ENCODE data around the gene TEFM.
A peak's percentile ranks its signal among the peaks of the same experiment; 100 is the strongest.

The TEFM gene, protein sequence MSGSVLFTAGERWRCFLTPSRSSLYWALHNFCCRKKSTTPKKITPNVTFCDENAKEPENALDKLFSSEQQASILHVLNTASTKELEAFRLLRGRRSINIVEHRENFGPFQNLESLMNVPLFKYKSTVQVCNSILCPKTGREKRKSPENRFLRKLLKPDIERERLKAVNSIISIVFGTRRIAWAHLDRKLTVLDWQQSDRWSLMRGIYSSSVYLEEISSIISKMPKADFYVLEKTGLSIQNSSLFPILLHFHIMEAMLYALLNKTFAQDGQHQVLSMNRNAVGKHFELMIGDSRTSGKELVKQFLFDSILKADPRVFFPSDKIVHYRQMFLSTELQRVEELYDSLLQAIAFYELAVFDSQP

DNA sequence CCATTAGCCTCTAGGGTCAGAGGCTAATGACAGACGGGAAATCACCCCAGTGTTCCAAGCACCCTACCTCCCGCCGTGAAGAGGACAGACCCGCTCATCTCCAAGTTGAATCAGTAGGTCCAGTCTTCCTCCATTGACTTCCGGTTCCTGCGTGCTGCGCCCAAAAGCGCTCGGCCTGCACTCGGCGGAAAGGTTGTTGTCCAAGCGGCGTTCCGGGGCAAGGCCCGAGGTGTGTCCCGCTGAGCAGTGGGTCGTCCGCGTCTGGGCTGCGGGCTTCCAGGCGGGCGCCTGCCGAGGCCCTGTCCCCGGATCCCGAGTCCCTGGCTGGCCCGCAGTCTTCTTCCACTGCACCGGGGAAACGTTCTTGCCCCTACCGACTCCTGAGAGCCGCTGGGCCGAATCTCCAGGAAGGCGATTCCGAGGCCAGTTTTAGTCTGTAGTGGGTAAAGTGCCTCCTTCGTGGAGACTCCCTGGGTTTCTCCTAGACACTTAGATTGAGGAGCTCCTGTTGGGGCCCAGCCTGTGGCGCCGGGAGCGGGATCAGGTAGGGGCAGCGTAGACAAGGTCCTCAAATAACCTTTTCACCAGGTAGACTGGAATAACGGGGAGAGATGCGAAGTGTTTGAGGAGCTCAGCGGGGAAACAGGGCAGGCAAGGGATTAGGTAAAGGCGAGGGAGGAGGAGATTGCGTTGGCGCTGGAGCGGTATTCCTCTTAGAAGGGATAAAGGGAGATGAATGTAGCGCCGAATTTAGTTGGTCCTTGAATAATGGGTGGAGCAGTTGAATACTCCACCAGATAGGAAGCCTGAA, at the start of gene TEFM:
TSS of gene TEFM (minus strand) at position 138 of the 811 bp plus-strand sequence. CDS start at position 98, 40 bp downstream.
- DNase-seq (ENCODE audit: low read depth), result peak; percentile 79

DNA sequence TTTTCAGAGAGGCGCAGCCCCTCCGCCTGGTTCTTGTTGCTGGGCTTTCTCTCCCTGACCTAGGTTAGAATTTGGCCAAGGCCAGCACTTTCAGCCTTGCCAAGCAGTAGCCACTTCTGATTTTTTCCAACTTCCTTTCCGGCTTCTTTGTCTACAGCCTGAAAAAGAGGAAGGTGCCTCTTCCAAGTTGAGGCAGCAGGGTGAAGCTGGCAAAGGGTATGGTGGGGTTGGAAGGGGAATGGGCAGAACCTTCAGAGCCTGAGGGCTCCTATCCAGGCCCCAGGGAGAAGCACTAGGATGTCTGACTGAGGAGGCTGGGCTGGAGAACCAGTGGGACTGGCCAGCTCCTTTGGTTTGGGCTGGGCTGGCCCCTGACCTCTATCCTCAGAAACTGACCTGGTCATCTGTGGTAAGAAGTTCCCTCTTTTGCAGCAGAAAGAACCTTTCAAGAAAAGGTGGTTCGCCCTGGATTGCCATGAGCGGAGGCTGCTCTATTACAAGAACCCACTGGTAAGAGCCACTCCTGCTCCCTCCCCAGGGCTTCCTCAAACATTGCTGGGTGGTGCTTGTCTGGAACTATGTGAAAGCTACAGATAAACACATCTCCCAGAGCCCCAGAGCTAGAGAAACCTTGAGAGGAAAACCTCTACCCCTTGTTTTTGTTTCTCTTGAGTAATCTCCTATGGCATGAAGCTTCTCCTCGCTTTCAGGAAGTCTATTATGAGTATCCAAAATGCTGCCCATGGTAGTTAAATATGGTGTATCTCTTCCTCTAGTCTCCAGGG, 48.2 kb upstream of the TEFM start:
- no peak for DNase-seq (ENCODE audit: low read depth)
- no peak overlapping the region for H3K4me3 ChIP-seq (ENCODE audit: low read depth, low read length)
- no peak for TF ChIP-seq CTCF (IDR thresholded peaks at IDR 0.05; ENCODE audit: control insufficient read depth, extremely low read depth, insufficient read depth)

More for the DNA sequence above, at the start of gene TEFM:
- no peak for TF ChIP-seq CTCF (IDR thresholded peaks at IDR 0.05; ENCODE audit: control insufficient read depth, extremely low read depth, insufficient read depth)
- H3K4me3 ChIP-seq (ENCODE audit: low read depth, low read length), result peak within 1 kb of the TSS; percentile 100

DNA sequence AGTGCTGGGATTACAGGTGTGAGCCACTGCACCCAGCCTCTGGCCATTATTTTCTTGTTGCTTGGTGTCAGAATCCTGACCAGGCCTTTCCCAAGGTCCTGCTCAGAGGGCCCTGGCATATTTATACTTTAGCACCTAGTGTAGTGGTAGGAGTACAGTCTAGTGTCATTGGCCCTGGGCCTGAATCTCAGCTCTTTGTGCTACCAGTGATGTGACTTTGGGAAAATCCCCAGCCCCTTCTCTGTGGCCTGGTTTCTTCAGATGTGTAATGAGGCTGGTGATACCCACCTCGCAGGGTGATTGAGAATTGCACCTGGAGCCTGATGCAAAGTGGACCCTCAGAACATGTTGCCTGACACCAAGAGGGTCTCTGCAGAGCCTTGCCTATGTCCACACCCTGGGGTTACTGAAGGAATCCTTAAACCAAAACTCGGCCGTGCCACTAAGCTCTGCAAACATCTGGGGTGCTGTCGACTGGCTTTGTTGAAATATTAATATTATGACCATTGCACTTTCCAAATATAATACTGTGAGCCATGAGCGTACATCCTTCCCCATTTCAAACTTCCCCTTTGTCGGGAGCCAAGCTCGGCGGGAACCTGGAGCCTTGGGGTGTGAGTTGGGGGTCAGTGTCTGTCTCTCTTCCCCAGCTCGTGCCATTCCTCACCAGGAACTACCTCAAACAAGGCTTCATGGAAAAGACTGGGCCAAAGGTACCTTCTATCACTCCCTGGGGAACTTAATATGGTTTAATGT, 46.8 kb upstream of the TEFM start:
- TF ChIP-seq CTCF (IDR thresholded peaks at IDR 0.05; ENCODE audit: control insufficient read depth, extremely low read depth, insufficient read depth), result no peak
- DNase-seq (ENCODE audit: low read depth), result no peak
- no peak overlapping the region for H3K4me3 ChIP-seq (ENCODE audit: low read depth, low read length)

DNA sequence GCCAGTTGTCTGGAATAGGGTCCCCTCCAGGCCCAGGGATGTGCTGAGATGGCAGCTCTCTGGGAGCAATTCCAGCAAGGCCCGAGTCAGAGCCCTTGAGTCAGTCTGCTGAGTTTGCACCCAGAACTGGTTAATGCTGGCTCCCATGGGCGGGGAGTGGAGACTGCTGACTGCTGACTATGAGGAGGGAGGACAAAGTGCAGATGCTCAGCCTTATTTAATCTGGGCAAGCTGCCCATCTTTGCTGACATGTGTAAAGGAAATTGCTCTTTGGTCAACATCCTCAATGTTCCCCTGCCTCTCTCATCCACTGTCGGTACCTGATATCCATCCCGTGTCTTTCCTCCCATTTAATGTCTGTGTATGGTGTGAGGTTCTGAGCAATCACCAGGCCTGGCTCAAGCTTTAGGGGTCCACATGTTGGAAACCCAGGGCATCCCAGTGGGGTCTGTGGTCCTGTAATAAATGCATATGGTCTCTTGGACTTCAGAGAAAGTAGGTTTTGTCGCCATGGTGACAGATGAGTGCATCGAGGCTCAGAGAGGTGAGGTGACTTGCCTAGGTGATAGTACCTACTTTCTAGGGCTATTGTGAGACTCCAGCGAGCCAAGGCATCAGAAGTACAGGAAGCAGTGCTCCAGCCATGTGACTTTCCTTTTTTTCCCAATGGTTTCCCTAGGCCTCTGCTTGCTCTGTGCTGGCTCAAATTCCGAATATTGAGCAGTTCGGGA, 44.8 kb upstream of the TEFM start:
- TF ChIP-seq CTCF (IDR thresholded peaks at IDR 0.05; ENCODE audit: control insufficient read depth, extremely low read depth, insufficient read depth), result no peak
- DNase-seq (ENCODE audit: low read depth), result peak; percentile 26
- no peak overlapping the region for H3K4me3 ChIP-seq (ENCODE audit: low read depth, low read length)

DNA sequence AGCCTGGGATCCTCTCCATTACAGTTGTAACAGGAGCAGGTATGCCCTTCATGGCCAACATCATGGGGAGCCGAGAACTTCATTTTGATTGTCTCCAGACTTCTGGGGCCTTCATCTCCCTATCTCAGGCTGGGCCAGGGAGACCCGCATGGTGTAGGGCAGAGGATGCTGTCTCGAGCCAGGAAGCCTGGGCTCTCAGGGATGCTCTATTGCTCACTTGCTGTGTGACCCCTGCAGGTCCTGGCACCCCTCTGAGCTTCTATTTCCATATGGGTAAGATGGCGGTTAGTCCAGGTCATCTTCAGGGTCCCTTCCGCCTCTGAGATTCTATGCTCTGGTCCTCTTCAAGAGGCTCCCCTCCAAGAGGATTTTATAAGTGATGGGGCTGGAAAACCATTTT, 44.2 kb upstream of the TEFM start:
- H3K4me3 ChIP-seq (ENCODE audit: low read depth, low read length), result no peak overlapping the region
- no peak for DNase-seq (ENCODE audit: low read depth)
- no peak for TF ChIP-seq CTCF (IDR thresholded peaks at IDR 0.05; ENCODE audit: control insufficient read depth, extremely low read depth, insufficient read depth)

All from LNCaP clone FGC (cell line).